ENCODE results near the gene ADRM1. TPM values are rescaled to one million over a fixed set of nuclear protein-coding genes. Genes with fewer than 3 reads are reported as not detected.
A peak's percentile ranks its signal among the peaks of the same experiment; 100 is the strongest.

The ADRM1 gene
- total RNA-seq = 100 to 1,000 TPM; 136 to 139 TPM

GRCh38 chr20:62302341-62303061 is at the start of gene ADRM1:
ADRM1 (plus strand) TSS chr20:62302997; CDS start chr20:62303569, 572 bp downstream.
- H3K36me3 Mint-ChIP-seq = peaks cover 17% of the 10 kb centered on the region

GRCh38 chr20:62253398-62253797 is 49.4 kb upstream of the ADRM1 start:
- H3K27me3 Mint-ChIP-seq = no peaks in the 10 kb centered on the region
- no peak overlapping the region for H3K27ac Mint-ChIP-seq
- DNase-seq = no peak
- no peak overlapping the region for H3K4me3 Mint-ChIP-seq
- H3K4me1 Mint-ChIP-seq = peaks cover 10% of the 10 kb centered on the region
- peaks cover 1% of the 10 kb centered on the region for H3K36me3 Mint-ChIP-seq
- no peaks in the 10 kb centered on the region for H3K9me3 Mint-ChIP-seq

More at GRCh38 chr20:62302341-62303061, at the start of gene ADRM1:
- DNase-seq = peak; percentile 99
- Mint-ChIP-seq H3K4me3 (peak within 1 kb of the TSS; percentile 94), H3K4me1 (peaks cover 18% of the 10 kb centered on the region), H3K27me3 (no peaks in the 10 kb centered on the region), H3K9me3 (no peaks in the 10 kb centered on the region), H3K27ac (peak within 1 kb of the TSS; percentile 99)

- no peak overlapping the region for H3K4me3 Mint-ChIP-seq
Observed at GRCh38 chr20:62254021-62254724, 48.6 kb upstream of the ADRM1 start.

GRCh38 chr20:62255976-62256375 is 46.8 kb upstream of the ADRM1 start:
- no peak for DNase-seq
- no peak overlapping the region for H3K27ac Mint-ChIP-seq
- peaks cover 1% of the 10 kb centered on the region for H3K36me3 Mint-ChIP-seq
- peaks cover 8% of the 10 kb centered on the region for H3K4me1 Mint-ChIP-seq
- H3K27me3 Mint-ChIP-seq = no peaks in the 10 kb centered on the region
- no peak overlapping the region for H3K4me3 Mint-ChIP-seq
- no peaks in the 10 kb centered on the region for H3K9me3 Mint-ChIP-seq

More at GRCh38 chr20:62254021-62254724, 48.6 kb upstream of the ADRM1 start:
- no peaks in the 10 kb centered on the region for H3K9me3 Mint-ChIP-seq
- no peaks in the 10 kb centered on the region for H3K27me3 Mint-ChIP-seq
- H3K4me1 Mint-ChIP-seq = peaks cover 10% of the 10 kb centered on the region
- H3K27ac Mint-ChIP-seq = no peak overlapping the region
- peaks cover 1% of the 10 kb centered on the region for H3K36me3 Mint-ChIP-seq
- DNase-seq = no peak

- H3K36me3 Mint-ChIP-seq = no peaks in the 10 kb centered on the region
Observed at GRCh38 chr20:62258499-62259293, 44.1 kb upstream of the ADRM1 start.

GRCh38 chr20:62259294-62259565 is 43.6 kb upstream of the ADRM1 start:
- Mint-ChIP-seq H3K27ac (no peak overlapping the region), H3K4me1 (peaks cover 3% of the 10 kb centered on the region), H3K27me3 (no peaks in the 10 kb centered on the region), H3K36me3 (no peaks in the 10 kb centered on the region), H3K9me3 (no peaks in the 10 kb centered on the region), H3K4me3 (no peak overlapping the region)
- no peak for DNase-seq

More at GRCh38 chr20:62258499-62259293, 44.1 kb upstream of the ADRM1 start:
- H3K27me3 Mint-ChIP-seq = no peaks in the 10 kb centered on the region
- H3K9me3 Mint-ChIP-seq = no peaks in the 10 kb centered on the region
- DNase-seq = no peak
- H3K4me3 Mint-ChIP-seq = no peak overlapping the region
- no peak overlapping the region for H3K27ac Mint-ChIP-seq
- peaks cover 8% of the 10 kb centered on the region for H3K4me1 Mint-ChIP-seq

- no peaks in the 10 kb centered on the region for H3K4me1 Mint-ChIP-seq
- H3K27ac Mint-ChIP-seq = no peak overlapping the region
- H3K9me3 Mint-ChIP-seq = no peaks in the 10 kb centered on the region
- no peak for DNase-seq
- H3K4me3 Mint-ChIP-seq = no peak overlapping the region
- H3K27me3 Mint-ChIP-seq = no peaks in the 10 kb centered on the region
- H3K36me3 Mint-ChIP-seq = peaks cover 11% of the 10 kb centered on the region
Observed at GRCh38 chr20:62262064-62262463, 40.7 kb upstream of the ADRM1 start.

- Mint-ChIP-seq H3K27ac (no peak overlapping the region), H3K27me3 (no peaks in the 10 kb centered on the region), H3K4me3 (no peak overlapping the region), H3K9me3 (no peaks in the 10 kb centered on the region), H3K4me1 (no peaks in the 10 kb centered on the region), H3K36me3 (peaks cover 11% of the 10 kb centered on the region)
- DNase-seq = no peak
Observed at GRCh38 chr20:62263396-62263795, 39.4 kb upstream of the ADRM1 start.

GRCh38 chr20:62265365-62265764 is 37.4 kb upstream of the ADRM1 start:
- DNase-seq = no peak
- Mint-ChIP-seq H3K4me3 (no peak overlapping the region), H3K9me3 (no peaks in the 10 kb centered on the region), H3K36me3 (peaks cover 11% of the 10 kb centered on the region), H3K27ac (no peak overlapping the region), H3K27me3 (no peaks in the 10 kb centered on the region), H3K4me1 (no peaks in the 10 kb centered on the region)

GRCh38 chr20:62266340-62266739 is 36.5 kb upstream of the ADRM1 start:
- H3K4me1 Mint-ChIP-seq = no peaks in the 10 kb centered on the region
- peaks cover 11% of the 10 kb centered on the region for H3K36me3 Mint-ChIP-seq
- no peak for DNase-seq
- H3K9me3 Mint-ChIP-seq = no peaks in the 10 kb centered on the region
- H3K4me3 Mint-ChIP-seq = no peak overlapping the region
- H3K27me3 Mint-ChIP-seq = no peaks in the 10 kb centered on the region
- H3K27ac Mint-ChIP-seq = no peak overlapping the region

- no peaks in the 10 kb centered on the region for H3K4me1 Mint-ChIP-seq
Observed at GRCh38 chr20:62266851-62267250, 35.9 kb upstream of the ADRM1 start.

GRCh38 chr20:62267543-62267942 is 35.3 kb upstream of the ADRM1 start:
- peaks cover 12% of the 10 kb centered on the region for H3K36me3 Mint-ChIP-seq
- no peak for DNase-seq
- no peak overlapping the region for H3K4me3 Mint-ChIP-seq
- no peaks in the 10 kb centered on the region for H3K27me3 Mint-ChIP-seq
- H3K4me1 Mint-ChIP-seq = no peaks in the 10 kb centered on the region
- H3K9me3 Mint-ChIP-seq = no peaks in the 10 kb centered on the region
- H3K27ac Mint-ChIP-seq = no peak overlapping the region

More at GRCh38 chr20:62266851-62267250, 35.9 kb upstream of the ADRM1 start:
- Mint-ChIP-seq H3K9me3 (no peaks in the 10 kb centered on the region), H3K27ac (no peak overlapping the region), H3K27me3 (no peaks in the 10 kb centered on the region), H3K4me3 (no peak overlapping the region), H3K36me3 (peaks cover 11% of the 10 kb centered on the region)
- DNase-seq = no peak

GRCh38 chr20:62268228-62268900 is 34.4 kb upstream of the ADRM1 start:
- Mint-ChIP-seq H3K4me1 (no peaks in the 10 kb centered on the region), H3K4me3 (no peak overlapping the region), H3K27me3 (no peaks in the 10 kb centered on the region), H3K36me3 (peaks cover 12% of the 10 kb centered on the region), H3K9me3 (no peaks in the 10 kb centered on the region), H3K27ac (no peak overlapping the region)
- DNase-seq = no peak

- Mint-ChIP-seq H3K9me3 (no peaks in the 10 kb centered on the region), H3K27ac (no peak overlapping the region), H3K4me3 (no peak overlapping the region), H3K27me3 (no peaks in the 10 kb centered on the region), H3K4me1 (no peaks in the 10 kb centered on the region), H3K36me3 (peaks cover 12% of the 10 kb centered on the region)
- DNase-seq = no peak
Observed at GRCh38 chr20:62269378-62269777, 33.4 kb upstream of the ADRM1 start.

GRCh38 chr20:62269871-62270270 is 32.9 kb upstream of the ADRM1 start:
- Mint-ChIP-seq H3K27me3 (no peaks in the 10 kb centered on the region), H3K4me3 (no peak overlapping the region), H3K9me3 (no peaks in the 10 kb centered on the region), H3K36me3 (peaks cover 9% of the 10 kb centered on the region), H3K4me1 (no peaks in the 10 kb centered on the region), H3K27ac (no peak overlapping the region)
- no peak for DNase-seq
